Thoracic aorta (tissue), 2 donors: ENCODE data around the gene LAMC3. TPM values are rescaled to one million over a fixed set of nuclear protein-coding genes. Genes with fewer than 3 reads are reported as not detected.
"Not testable (repeated sequence)": the region's sequence is repeated elsewhere in the genome, so short reads cannot be mapped to it uniquely, and the experiment has no call there.

Experiments
- ATAC-seq: fragments of 150-250 bp; one replicate; pipeline ENCODE4 v1.8.0; 2017; ENCODE audit warnings: low read depth; ENCODE audit not compliant: insufficient number of reproducible peaks, low FRiP score
- DNase-seq: peaks from one replicate; pipeline ENCODE4 v3.0.0-alpha.2; 2020; ENCODE audit warnings: low spot score
- H3K27ac ChIP-seq, 2 donors: fragments of 200-600 bp; sonication (generic); 1 replicate in 1 of 2; 2 replicates in 1 of 2; pipeline ENCODE4 v1.5.1; 2016; ENCODE audit warnings: mild to moderate bottlenecking in 2 of 2, moderate library complexity in 2 of 2
- H3K27me3 ChIP-seq: fragments of 200-600 bp; sonication (generic); replicated peaks from 2 replicates; pipeline ENCODE4 v1.6.0; 2016; ENCODE audit warnings: mild to moderate bottlenecking; ENCODE audit not compliant: insufficient read depth
- H3K36me3 ChIP-seq: fragments of 200-600 bp; sonication (generic); one replicate; pipeline ENCODE4 v1.5.1; 2016
- H3K4me1 ChIP-seq, 2 donors: fragments of 200-600 bp; sonication (generic); 1 replicate in 1 of 2; 2 replicates in 1 of 2; pipeline versions ENCODE4 v1.5.1 to v1.6.0; 2016; ENCODE audit warnings: low read depth in 2 of 2, mild to moderate bottlenecking in 1 of 2; ENCODE audit not compliant: control insufficient read depth in 1 of 2
- H3K4me3 ChIP-seq: fragments of 200-600 bp; sonication (generic); 2 replicates; pipeline ENCODE4 v1.5.1; 2016; ENCODE audit warnings: mild to moderate bottlenecking
- H3K9me3 ChIP-seq: fragments of 200-600 bp; sonication (generic); 2 replicates; pipeline ENCODE4 v1.5.1; 2016
- total RNA-seq, 2 donors: library from RNA; depleted of rRNA; stranded (reverse); fragments of >200 nt; gene quantifications; one replicate each; pipeline versions ENCODE4 v1.1.0 to v1.2.3, GENCODE V29; 2016
- TF ChIP-seq, protein P1 (sequence below): fragments of 200-600 bp; sonication (generic); IDR thresholded peaks from one replicate; pipeline ENCODE4 v1.5.1; 2019; ENCODE audit warnings: antibody characterized with exemption

The LAMC3 gene
- total RNA-seq, 2 donors from 2014 or later, result 0.54 to 2.8 TPM

DNA sequence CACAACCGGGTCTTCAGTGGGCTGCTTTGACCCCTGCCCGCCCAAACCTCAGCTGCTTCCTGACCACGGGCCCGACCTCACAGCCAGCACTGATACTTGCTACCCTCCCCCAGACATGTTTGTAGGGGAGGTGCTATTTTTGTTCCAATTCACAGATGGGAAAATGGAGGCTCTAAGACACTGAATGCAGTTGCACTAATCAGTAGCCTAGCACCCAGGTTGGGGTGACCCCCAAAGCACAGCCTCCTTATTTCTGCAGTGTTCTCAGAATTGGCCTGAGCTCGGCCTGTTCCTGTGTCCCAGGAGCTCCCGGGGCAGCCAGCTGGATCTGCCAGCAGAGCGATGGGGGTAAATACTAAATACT, 22.6 kb downstream of the LAMC3 start:
- H3K27me3 ChIP-seq, result no peaks in the 10 kb centered on the region
- H3K4me1 ChIP-seq, result peaks cover 0 to 2% of the 10 kb centered on the region in 2 donors
- no peaks in the 10 kb centered on the region for H3K9me3 ChIP-seq
- no peak overlapping the region for H3K27ac ChIP-seq
- no peak overlapping the region for H3K4me3 ChIP-seq
- DNase-seq (no peak), ATAC-seq (no peak)
- no peaks in the 10 kb centered on the region for H3K36me3 ChIP-seq
- TF ChIP-seq, protein P1, sequence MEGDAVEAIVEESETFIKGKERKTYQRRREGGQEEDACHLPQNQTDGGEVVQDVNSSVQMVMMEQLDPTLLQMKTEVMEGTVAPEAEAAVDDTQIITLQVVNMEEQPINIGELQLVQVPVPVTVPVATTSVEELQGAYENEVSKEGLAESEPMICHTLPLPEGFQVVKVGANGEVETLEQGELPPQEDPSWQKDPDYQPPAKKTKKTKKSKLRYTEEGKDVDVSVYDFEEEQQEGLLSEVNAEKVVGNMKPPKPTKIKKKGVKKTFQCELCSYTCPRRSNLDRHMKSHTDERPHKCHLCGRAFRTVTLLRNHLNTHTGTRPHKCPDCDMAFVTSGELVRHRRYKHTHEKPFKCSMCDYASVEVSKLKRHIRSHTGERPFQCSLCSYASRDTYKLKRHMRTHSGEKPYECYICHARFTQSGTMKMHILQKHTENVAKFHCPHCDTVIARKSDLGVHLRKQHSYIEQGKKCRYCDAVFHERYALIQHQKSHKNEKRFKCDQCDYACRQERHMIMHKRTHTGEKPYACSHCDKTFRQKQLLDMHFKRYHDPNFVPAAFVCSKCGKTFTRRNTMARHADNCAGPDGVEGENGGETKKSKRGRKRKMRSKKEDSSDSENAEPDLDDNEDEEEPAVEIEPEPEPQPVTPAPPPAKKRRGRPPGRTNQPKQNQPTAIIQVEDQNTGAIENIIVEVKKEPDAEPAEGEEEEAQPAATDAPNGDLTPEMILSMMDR, result no peak

DNA sequence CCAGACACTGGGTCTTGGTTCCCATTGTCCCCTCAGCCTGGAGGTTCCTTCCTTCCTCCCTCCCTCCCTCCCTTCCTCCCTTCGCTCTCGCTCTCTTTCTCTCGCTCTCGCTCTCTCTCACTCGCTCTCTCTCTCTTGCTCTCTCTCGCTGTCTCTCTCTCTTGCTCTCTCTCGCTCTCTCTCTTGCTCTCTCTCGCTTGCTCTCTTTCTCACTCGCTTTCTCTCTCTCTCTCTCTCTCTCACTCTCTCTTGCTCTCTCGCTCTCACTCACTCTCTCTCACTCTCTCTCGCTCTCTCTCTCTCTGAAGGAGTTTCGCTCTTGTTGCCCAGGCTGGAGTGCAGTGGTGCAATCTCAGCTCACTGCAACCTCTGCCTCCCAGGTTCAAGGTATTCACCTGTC, 23.4 kb downstream of the LAMC3 start:
- Histone ChIP-seq H3K4me1 (peaks cover 4 to 9% of the 10 kb centered on the region in 2 donors), H3K27me3 (no peaks in the 10 kb centered on the region), H3K9me3 (no peaks in the 10 kb centered on the region), H3K4me3 (no peak overlapping the region), H3K36me3 (no peaks in the 10 kb centered on the region), H3K27ac (no peak overlapping the region)
- no peak for DNase-seq
- no peak for ATAC-seq
- TF ChIP-seq, protein P1, result no peak

DNA sequence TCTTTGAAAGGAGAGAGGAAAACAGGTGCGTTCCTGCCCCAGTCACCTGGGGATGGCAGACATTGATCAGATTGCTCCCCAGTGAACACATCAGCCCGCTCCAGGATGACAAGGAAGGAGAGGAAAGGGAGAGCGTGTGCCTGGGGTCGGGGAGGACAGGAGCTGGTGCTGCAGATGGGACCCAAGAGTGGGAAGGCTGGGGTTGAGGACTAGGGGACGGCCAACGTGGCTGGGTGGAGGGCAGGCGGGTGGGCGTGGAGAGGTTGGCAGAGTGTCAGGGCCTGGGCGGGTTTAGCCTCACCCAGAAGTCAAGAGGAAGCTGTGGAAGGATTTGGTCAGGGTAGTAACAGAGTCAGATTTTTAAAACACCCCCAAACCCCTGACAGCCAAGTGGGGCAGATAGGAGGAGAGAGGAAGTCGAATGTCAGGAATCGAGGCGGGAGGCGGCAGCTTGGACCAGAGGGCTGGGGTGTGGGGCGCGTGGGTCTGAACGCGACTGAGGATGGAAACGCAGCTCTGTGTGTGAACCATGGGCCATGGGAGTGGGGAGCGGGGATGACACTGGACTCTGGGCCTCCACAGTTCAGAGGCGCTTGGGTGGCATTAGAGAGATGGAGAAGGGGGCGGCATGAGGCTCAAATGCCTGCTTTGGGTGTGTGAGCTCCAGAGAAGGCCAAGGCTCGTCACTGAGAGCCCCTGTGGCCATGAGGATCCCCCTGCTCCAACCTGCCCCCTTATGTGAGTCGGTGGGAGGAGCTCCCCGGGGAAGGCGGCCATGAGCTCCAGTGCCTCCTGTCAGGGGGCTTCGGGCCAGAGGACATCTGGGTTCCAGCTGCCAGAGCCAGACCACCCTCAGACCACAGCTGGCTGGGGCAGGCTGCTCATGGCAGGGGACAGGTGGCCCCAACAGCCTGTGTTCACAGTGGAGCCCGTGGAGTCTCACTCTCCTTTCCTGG, 24.6 kb downstream of the LAMC3 start:
- Histone ChIP-seq H3K36me3 (no peaks in the 10 kb centered on the region), H3K27ac (no peak overlapping the region), H3K4me1 (peaks cover 4 to 19% of the 10 kb centered on the region in 2 donors), H3K27me3 (no peaks in the 10 kb centered on the region), H3K4me3 (no peak overlapping the region), H3K9me3 (no peaks in the 10 kb centered on the region)
- no peak for ATAC-seq
- no peak for DNase-seq
- TF ChIP-seq, protein P1, result no peak

DNA sequence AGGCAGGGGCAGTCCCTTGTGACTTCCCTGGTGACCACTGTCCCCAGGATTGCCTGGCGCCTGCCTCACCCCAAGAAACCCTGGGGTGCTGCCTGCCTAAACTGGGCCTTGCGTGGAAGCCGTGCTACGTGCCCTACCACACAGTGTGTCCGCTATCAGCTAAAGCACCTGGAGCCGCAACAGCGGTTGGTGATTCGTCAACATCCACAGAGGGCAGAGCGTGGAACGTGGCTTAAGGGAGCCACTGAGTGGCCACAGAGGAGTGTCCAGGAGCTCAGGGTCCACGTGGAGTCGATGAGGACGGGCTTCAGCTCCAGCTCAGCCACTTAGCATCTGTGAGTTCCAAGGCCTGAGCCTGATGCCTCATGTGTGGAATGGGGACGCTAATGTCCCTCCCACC, 25.3 kb downstream of the LAMC3 start:
- no peak for DNase-seq
- TF ChIP-seq, protein P1, result no peak
- ATAC-seq, result no peak

DNA sequence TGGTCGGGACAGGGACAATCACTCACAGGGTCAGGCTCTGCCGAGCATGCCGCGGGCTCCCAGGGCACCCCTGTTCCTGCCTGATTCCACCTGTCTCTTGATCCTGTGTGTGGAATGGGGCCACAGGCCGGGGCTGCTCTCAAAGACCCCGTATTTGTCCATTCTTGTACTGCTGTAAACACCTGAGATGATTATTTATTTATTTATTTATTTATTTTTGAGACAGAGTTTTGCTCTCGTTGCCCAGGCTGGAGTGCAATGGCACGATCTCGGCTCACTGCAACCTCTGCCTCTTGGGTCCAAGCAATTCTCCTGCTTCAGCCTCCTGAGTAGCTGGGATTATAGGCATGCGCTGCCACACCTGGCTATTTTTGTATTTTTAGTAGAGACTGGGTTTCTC, 25.8 kb downstream of the LAMC3 start:
- H3K36me3 ChIP-seq, ATAC-seq, H3K9me3 ChIP-seq, H3K27me3 ChIP-seq, H3K4me3 ChIP-seq, H3K27ac ChIP-seq, DNase-seq: not testable (repeated sequence)
- H3K4me1 ChIP-seq, result peaks cover 4 to 19% of the 10 kb centered on the region in 2 donors

More for the DNA sequence above, 25.3 kb downstream of the LAMC3 start:
- H3K36me3 ChIP-seq, result no peaks in the 10 kb centered on the region
- H3K4me1 ChIP-seq, result peaks cover 4 to 19% of the 10 kb centered on the region in 2 donors
- no peaks in the 10 kb centered on the region for H3K9me3 ChIP-seq
- no peak overlapping the region for H3K4me3 ChIP-seq
- H3K27me3 ChIP-seq, result no peaks in the 10 kb centered on the region
- no peak overlapping the region for H3K27ac ChIP-seq
